ENCODE results near the gene LRRFIP1. TPM values are rescaled to one million over a fixed set of nuclear protein-coding genes. Genes with fewer than 3 reads are reported as not detected.

The LRRFIP1 gene
- total and polyA plus RNA-seq, 2 donors (not counting 3 experiments of a cell fraction or from before 2014, with no cell fraction given): 39.2 to 179 TPM

GRCh38 chr2:237661799-237662328, 34.5 kb downstream of the LRRFIP1 start:
- no peak overlapping the region for H3K27ac ChIP-seq (ENCODE audit: insufficient read depth, low read depth, low read length)

More at GRCh38 chr2:237661799-237662328, 34.5 kb downstream of the LRRFIP1 start:
- no peaks in the 10 kb centered on the region for H3K36me3 ChIP-seq (ENCODE audit: control insufficient read depth in 2 of 2, extremely low read depth in 1 of 2, insufficient read depth in 2 of 2, low read length in 2 of 2)
- no peaks in the 10 kb centered on the region for H4K20me1 ChIP-seq (replicated peaks; ENCODE audit: control insufficient read depth, extremely low read depth, insufficient read depth, low read length)
- POLR2A ChIA-PET: no interaction called here
- H3K79me2 ChIP-seq (ENCODE audit: control insufficient read depth, insufficient read depth, low read length): no peaks in the 10 kb centered on the region
- no peaks in the 10 kb centered on the region for H3K27me3 ChIP-seq (ENCODE audit: control insufficient read depth in 2 of 2, insufficient read depth in 2 of 2, low read length in 2 of 2)
- FAIRE-seq (no peak), DNase-seq (ENCODE audit: low read depth, low spot score) (no peak)
- H3K9me1 ChIP-seq (replicated peaks; ENCODE audit: control insufficient read depth, extremely low read depth, insufficient read depth, low read length): no peaks in the 10 kb centered on the region
- H3K9me3 ChIP-seq (replicated peaks; ENCODE audit: control insufficient read depth, insufficient read depth, low read length): no peaks in the 10 kb centered on the region
- CTCF ChIA-PET: interaction anchor here (0.9 to 2.1 kb wide), 4 partner anchors 11 to 149 kb away, joined by 3 to 12 read pairs (median 8); no protein-coding TSS in a partner anchor
- H3K4me3 ChIP-seq (replicated peaks in 1 of 3; ENCODE audit: insufficient read depth in 1 of 3, low read depth in 1 of 3, low read length in 3 of 3): no peak overlapping the region
- dilution Hi-C loops (cut with MboI; ENCODE audit: extremely low pct_ligation_motif_present, low sequenced_read_pairs) (no loop called here), intact Hi-C loops (cut with micrococcal nuclease) (no loop called here)
- H2AFZ ChIP-seq (ENCODE audit: low read depth, low read length): no peak overlapping the region
- H3K4me1 ChIP-seq (ENCODE audit: control insufficient read depth, extremely low read depth, insufficient read depth, low read length): no peaks in the 10 kb centered on the region
- H3K9ac ChIP-seq (replicated peaks; ENCODE audit: extremely low read depth, insufficient read depth, low read length): no peak overlapping the region
- BruUV-seq (replicated peaks): no TSS peak
- no peak for TF ChIP-seq JUN (IDR thresholded peaks at IDR 0.05; ENCODE audit: borderline replicate concordance, insufficient read depth, insufficient read length, low read depth)
- TF ChIP-seq MAX (IDR thresholded peaks at IDR 0.05; ENCODE audit: insufficient read depth, insufficient read length): no peak
- no peak for TF ChIP-seq EZH2 (IDR thresholded peaks at IDR 0.05; ENCODE audit: borderline replicate concordance, low read depth, low read length, severe bottlenecking)
- no peak for TF ChIP-seq MYC (IDR thresholded peaks at IDR 0.05; ENCODE audit: low read depth, low read length)
- no peak for TF ChIP-seq POLR2AphosphoS5 (IDR thresholded peaks at IDR 0.05; ENCODE audit: insufficient read depth, low read depth, low read length)
- no peak for TF ChIP-seq FOS (IDR thresholded peaks at IDR 0.05; ENCODE audit: borderline replicate concordance, insufficient read depth, low read length)
- TF ChIP-seq CTCF (IDR thresholded peaks at IDR 0.05; ENCODE audit: extremely low read depth in 1 of 2, insufficient read depth in 1 of 2, low read depth in 1 of 2, low read length in 2 of 2): no peak
- TF ChIP-seq GATA2 (IDR thresholded peaks at IDR 0.05; ENCODE audit: insufficient read depth, insufficient read length, low read depth, low read length): no peak
- TF ChIP-seq POLR2A (IDR thresholded peaks at IDR 0.05; ENCODE audit: low read depth, low read length): no peak
- no peak overlapping the region for H3K4me2 ChIP-seq (ENCODE audit: insufficient read depth, low read length)

Measured in endothelial cell of umbilical vein (primary cell).